HFF-Myc (cell line): ENCODE data around the gene NET1.

Source experiments
- DNase-seq: peaks from one replicate; pipeline ENCODE4 v3.0.0-alpha.2; 2011; ENCODE audit warnings: low read depth; ENCODE audit errors: extremely low read depth
- H3K4me3 ChIP-seq: replicated peaks from 2 replicates; pipeline ENCODE4 v1.5.1; 2011; ENCODE audit warnings: low read depth, mild to moderate bottlenecking, control low read depth, low read length
- TF ChIP-seq, protein P1 (sequence below): IDR thresholded peaks from 2 replicates; pipeline ENCODE4 v1.5.1; 2012; ENCODE audit warnings: mild to moderate bottlenecking, low read depth, low read length, control low read depth; ENCODE audit errors: missing control alignments

The NET1 gene

DNA sequence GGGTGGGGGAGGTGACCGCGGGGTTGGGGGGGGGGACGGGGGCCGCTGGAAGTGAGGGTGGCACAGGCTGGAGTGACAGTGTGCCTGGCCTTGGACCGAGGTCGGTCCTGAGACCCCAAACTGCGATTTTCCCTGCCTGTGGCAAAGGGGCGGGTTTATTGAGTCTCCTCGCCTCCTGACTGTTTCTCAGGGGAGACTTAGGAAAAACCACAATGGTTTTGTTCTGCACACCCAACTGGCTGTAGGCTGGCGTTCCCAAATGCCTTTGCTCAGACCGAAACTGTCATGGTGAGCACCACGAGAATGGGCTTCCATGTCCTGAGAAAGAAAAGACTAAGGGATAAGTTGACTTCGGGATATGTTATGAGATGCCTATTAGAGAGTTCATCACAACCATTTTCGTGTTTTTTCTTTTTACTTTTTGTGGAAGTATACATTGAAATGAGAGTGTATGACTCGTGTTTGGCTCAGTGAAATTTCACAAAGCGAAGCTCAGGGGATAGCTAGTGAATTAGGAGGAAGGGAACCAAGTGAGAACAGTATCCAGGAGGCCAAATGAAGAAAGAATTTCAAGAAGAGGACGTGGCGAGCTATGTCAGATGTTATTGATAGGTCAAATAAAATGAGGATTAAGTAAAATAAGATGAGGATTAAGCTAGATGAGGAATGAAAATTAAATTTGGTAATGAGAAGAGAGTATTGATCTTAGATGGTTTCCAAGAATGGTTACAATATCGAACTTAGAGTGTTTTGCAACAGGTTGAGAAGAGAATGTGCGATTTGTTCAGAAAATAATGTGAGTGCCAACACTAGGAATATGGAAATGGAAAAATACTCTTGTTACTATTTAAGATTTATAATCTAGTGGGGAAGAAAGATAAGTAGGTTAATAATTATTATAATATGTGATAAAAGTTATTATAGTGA is 918 bp downstream of the NET1 start:
- no peak for DNase-seq
- H3K4me3 ChIP-seq, result peak overlapping the region; percentile 72
- TF ChIP-seq, protein P1, sequence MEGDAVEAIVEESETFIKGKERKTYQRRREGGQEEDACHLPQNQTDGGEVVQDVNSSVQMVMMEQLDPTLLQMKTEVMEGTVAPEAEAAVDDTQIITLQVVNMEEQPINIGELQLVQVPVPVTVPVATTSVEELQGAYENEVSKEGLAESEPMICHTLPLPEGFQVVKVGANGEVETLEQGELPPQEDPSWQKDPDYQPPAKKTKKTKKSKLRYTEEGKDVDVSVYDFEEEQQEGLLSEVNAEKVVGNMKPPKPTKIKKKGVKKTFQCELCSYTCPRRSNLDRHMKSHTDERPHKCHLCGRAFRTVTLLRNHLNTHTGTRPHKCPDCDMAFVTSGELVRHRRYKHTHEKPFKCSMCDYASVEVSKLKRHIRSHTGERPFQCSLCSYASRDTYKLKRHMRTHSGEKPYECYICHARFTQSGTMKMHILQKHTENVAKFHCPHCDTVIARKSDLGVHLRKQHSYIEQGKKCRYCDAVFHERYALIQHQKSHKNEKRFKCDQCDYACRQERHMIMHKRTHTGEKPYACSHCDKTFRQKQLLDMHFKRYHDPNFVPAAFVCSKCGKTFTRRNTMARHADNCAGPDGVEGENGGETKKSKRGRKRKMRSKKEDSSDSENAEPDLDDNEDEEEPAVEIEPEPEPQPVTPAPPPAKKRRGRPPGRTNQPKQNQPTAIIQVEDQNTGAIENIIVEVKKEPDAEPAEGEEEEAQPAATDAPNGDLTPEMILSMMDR, result no peak

DNA sequence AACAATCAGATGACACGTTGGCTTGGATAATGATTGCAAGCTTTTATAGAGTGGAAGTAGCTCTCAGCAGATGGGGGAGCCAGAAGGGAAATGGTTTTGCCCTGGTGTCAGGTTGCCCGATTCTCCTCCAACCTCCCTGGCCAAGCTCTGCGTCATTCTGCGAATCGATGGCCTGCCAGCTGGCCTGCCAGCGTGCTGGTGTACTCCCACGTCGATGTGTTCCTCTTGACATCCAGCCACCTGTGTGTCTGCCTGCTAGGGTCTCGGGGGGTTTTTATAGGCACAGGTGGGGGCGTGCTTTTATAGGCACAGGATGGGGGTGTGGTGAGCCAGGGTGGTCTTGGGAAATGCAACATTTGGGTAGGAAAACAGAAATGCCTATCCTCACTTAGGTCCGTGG is 4.6 kb downstream of the NET1 start:
- H3K4me3 ChIP-seq, result no peak overlapping the region
- DNase-seq, result no peak
- TF ChIP-seq, protein P1, result no peak

DNA sequence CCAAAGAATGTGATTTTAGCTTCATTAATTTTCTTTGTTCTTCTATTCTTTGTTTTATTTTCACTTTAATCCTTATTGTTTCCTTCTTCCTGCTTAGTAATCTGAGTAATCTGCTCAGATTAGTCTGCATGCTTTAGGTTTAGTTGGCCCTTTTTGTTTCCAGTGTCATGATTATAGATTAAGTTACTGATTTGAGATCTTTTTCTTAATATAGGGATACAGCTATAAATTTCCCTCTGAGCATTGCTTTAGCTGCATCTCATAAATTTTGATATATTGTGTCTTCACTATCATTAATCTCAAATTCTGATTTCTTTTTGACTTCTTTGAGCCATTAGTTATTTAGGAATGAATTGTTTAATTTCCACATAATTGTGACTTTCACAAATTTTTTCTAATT is 6.2 kb downstream of the NET1 start:
- TF ChIP-seq, protein P1, result no peak
- no peak overlapping the region for H3K4me3 ChIP-seq

DNA sequence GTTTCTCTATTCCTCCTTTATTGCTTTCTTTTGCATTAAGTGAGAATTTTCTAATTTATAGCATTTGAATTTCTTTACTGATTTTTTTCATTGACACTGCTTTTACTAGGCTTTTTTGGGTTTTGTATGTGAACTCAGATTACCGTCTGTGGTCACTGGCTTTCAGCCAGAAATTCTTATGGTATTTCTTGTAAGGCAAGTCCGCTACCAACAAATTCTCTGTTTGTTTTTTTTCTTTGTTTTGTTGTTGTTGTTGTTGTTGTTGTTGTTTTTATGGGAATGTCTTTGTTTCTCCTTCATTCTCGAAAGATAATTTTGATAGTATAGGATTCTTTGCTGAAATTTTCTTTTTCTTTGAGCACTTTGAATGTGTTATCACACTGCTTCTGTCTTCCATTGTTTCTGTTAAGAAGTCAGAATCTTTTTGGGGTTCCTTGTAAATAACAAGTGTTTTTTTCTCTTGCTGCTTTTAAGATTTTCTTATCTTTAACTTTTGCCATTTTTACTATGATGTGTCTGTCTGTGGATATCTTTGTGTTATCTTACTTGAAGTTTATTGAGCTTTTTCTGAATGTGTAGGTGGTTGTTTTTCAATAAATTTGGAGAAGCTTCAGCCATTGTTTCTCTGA is 7.2 kb downstream of the NET1 start:
- no peak for DNase-seq
- TF ChIP-seq, protein P1, result no peak
- no peak overlapping the region for H3K4me3 ChIP-seq

More for the DNA sequence above, 6.2 kb downstream of the NET1 start:
- no peak for DNase-seq

DNA sequence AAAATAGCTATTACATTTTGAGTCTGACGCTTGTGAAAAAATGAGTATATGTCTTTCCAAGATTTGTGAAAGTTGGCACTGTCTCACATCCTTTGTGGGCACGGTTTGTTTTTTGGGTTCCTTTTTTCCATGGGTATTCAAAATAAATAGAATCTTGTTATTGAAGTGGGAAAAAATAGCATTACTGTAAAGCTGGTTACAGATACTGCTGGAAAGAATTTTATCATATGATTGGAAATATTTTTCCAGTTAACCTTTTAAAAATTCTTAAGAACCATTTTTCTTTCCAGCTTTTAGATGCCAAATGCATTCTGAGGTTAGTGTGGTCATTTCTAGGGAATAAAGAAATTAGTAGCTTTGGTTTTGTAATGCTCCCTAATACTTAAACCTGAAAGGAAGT is 11.4 kb downstream of the NET1 start:
- TF ChIP-seq, protein P1, result no peak
- no peak for DNase-seq
- no peak overlapping the region for H3K4me3 ChIP-seq

DNA sequence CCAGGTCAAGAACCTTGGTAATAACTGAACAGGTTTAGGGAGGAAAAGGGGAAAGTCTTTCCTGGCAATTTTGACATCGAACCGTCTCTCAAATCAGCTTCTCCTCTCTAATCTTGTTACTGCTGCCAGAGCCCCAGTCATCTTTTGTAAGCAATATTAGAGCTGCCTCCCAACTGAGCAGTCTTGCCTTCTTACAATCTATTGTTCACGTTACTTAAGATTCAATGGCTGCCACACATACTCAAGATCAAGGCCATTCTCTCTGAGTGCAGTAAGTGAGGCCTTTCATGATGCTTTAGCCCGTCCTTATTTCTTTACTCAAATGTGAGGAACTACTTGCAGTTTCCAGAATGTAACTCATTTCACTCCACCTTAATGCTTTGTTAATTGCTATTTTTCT is 12.4 kb downstream of the NET1 start:
- TF ChIP-seq, protein P1, result no peak
- H3K4me3 ChIP-seq, result no peak overlapping the region
- no peak for DNase-seq
